Urothelium cell line (cell line): ENCODE results near the gene TPM2.

Experiments used
- DNase-seq: peaks from one replicate; pipeline ENCODE4 v3.0.0; 2011; ENCODE audit warnings: low spot score, mixed read lengths
- FAIRE-seq: peaks from 2 replicates; lab custom pipeline; 2011; peaks lifted over from hg19 to GRCh38; lab: Jason Lieb, UNC

The TPM2 gene

GRCh38 chr9:35718721-35719511 is 29.2 kb upstream of the TPM2 start:
- no peak for DNase-seq
- FAIRE-seq, result no peak

GRCh38 chr9:35717132-35717870 is 27.6 kb upstream of the TPM2 start:
- DNase-seq (no peak), FAIRE-seq (peak; percentile 5)

GRCh38 chr9:35716230-35716629 is 26.5 kb upstream of the TPM2 start:
- FAIRE-seq, result peak; percentile 5

GRCh38 chr9:35714579-35715252 is 25.0 kb upstream of the TPM2 start:
- DNase-seq, result no peak
- FAIRE-seq, result no peak

More at GRCh38 chr9:35716230-35716629, 26.5 kb upstream of the TPM2 start:
- no peak for DNase-seq

- no peak for FAIRE-seq
- no peak for DNase-seq
Observed at GRCh38 chr9:35714123-35714522, 24.4 kb upstream of the TPM2 start.

- FAIRE-seq (no peak), DNase-seq (no peak)
Observed at GRCh38 chr9:35713578-35713977, 23.9 kb upstream of the TPM2 start.

- DNase-seq (no peak), FAIRE-seq (no peak)
Observed at GRCh38 chr9:35712762-35713400, 23.2 kb upstream of the TPM2 start.

GRCh38 chr9:35711501-35712428 is 22.0 kb upstream of the TPM2 start:
- no peak for DNase-seq
- no peak for FAIRE-seq

GRCh38 chr9:35710818-35711500 is 21.2 kb upstream of the TPM2 start:
- FAIRE-seq (no peak), DNase-seq (no peak)

GRCh38 chr9:35708146-35708545 is 18.4 kb upstream of the TPM2 start:
- DNase-seq, result no peak

GRCh38 chr9:35706951-35707350 is 17.2 kb upstream of the TPM2 start:
- DNase-seq (no peak), FAIRE-seq (no peak)

More at GRCh38 chr9:35708146-35708545, 18.4 kb upstream of the TPM2 start:
- FAIRE-seq, result no peak

- DNase-seq, result no peak
Observed at GRCh38 chr9:35705836-35706430, 16.2 kb upstream of the TPM2 start.

GRCh38 chr9:35705372-35705771 is 15.6 kb upstream of the TPM2 start:
- FAIRE-seq, result no peak
- DNase-seq, result no peak

More at GRCh38 chr9:35705836-35706430, 16.2 kb upstream of the TPM2 start:
- no peak for FAIRE-seq

- DNase-seq (no peak), FAIRE-seq (peak; percentile 77)
Observed at GRCh38 chr9:35703906-35704672, 14.4 kb upstream of the TPM2 start.

- FAIRE-seq (no peak), DNase-seq (no peak)
Observed at GRCh38 chr9:35702696-35703095, 13.0 kb upstream of the TPM2 start.

GRCh38 chr9:35700942-35701341 is 11.2 kb upstream of the TPM2 start:
- FAIRE-seq, result no peak
- no peak for DNase-seq

GRCh38 chr9:35700031-35700430 is 10.3 kb upstream of the TPM2 start:
- DNase-seq (no peak), FAIRE-seq (no peak)

- no peak for FAIRE-seq
- DNase-seq, result no peak
Observed at GRCh38 chr9:35698231-35698630, 8.5 kb upstream of the TPM2 start.
